ENCODE data around the gene MYO10.

The MYO10 gene

DNA sequence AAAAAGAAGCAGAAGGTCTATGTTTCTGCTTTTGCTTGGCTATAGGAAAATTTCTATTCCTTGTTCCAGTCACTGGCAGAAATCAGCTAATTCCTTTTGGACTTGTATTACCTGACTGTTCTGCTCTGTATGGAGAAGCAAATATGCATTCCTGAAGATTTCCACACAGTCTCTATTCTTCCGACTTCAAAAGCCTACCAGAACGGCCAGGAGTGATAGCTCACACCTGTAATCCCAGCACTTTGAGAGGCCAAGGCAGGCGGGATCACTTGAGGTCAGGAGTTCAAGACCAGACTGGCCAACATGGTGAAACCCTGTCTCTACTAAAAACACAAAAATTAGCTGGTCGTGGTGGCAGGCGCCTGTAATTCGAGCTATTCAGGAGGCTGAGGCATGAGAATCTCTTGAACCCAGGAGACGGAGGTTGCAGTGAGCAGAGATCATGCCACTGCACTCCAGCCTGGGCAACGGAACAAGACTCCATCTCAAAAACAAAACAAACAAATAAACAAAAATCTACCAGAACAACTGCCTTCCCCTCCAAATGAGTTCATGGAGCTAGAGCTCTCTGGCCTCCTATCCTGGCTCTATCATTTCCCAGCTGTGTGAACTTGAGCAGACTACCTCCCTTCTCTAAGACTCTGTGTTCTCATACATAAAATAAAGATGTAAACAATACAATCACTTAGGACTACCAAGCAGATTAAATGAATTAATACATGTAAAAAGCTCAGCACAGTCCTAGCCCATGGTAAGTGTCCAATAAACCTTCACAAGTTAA, 17.0 kb downstream of the MYO10 start:
- DNase-seq (ENCODE audit: insufficient read length, low spot score) (no peak), FAIRE-seq (no peak)
- TF ChIP-seq, protein P1, sequence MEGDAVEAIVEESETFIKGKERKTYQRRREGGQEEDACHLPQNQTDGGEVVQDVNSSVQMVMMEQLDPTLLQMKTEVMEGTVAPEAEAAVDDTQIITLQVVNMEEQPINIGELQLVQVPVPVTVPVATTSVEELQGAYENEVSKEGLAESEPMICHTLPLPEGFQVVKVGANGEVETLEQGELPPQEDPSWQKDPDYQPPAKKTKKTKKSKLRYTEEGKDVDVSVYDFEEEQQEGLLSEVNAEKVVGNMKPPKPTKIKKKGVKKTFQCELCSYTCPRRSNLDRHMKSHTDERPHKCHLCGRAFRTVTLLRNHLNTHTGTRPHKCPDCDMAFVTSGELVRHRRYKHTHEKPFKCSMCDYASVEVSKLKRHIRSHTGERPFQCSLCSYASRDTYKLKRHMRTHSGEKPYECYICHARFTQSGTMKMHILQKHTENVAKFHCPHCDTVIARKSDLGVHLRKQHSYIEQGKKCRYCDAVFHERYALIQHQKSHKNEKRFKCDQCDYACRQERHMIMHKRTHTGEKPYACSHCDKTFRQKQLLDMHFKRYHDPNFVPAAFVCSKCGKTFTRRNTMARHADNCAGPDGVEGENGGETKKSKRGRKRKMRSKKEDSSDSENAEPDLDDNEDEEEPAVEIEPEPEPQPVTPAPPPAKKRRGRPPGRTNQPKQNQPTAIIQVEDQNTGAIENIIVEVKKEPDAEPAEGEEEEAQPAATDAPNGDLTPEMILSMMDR (IDR thresholded peaks at IDR 0.05; ENCODE audit: insufficient read depth, missing control alignments), result no peak

DNA sequence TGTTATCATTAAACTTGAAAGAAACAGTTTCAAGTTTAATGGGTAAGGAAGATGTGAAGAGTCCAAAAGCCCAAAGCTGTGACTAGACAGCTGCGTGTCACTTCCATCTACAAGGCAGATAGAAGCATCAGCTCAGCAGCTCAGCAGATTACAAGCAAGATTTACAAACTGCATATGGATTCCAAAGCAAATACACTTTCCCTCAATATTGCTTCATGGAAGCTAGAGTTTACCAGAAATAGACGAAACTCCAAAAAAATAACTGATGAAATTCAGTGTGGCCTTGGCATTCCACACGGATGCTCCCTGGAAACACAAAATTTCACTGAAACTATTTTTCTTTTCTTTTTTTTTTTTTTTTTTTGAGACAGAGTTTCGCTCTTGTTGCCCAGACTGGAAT, 17.9 kb downstream of the MYO10 start:
- TF ChIP-seq, protein P1 (IDR thresholded peaks at IDR 0.05; ENCODE audit: insufficient read depth, missing control alignments), result no peak
- DNase-seq (ENCODE audit: insufficient read length, low spot score) (no peak), FAIRE-seq (no peak)

DNA sequence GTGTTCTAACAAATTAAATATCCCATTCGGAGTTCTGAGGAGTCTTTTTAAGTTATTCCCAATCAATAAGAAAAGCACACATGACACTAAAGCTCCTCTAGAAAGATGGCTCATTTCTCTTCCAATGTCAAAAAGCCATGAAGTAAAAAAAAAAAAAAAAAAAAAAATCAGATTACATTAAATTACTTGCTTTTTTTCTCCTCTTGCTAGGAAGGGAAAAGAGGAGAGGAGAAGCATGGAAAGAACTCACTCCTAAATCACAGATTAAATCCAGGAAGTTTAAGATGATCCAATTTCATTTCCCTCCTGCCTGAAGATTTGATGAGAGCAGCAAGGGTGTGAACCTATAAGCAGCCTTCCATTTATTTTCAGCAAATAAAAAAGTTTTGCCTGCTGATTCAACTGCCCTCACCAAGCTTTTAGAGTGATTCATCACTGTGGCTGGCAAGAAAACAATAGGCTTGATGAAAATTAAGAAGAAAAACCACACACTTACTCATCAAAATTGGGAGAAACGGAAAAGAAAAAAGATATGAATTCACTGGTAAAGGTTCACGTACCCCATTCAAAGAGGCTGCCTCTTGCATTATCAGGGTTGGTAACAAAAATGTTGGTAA, 19.7 kb downstream of the MYO10 start:
- no peak for DNase-seq (ENCODE audit: insufficient read length, low spot score)
- FAIRE-seq, result no peak
- TF ChIP-seq, protein P1 (IDR thresholded peaks at IDR 0.05; ENCODE audit: insufficient read depth, missing control alignments), result no peak

DNA sequence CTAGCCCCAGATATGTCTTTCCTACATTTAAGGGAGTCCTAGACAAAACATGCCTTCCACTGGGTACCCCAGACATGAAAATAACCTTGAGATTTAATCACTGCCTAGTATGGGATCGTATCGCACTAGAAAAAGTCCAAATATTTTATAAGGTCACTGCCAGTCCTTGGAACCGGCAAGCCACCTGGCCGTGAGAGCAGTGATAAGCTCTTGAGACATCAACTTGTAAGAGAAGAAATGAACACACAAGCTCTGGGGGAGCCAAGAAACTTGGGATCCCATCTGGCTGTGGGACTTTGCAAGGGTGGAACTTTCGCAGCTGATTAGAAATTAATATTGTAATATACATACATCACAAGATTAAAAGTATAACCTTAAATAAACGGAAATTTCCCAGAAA, 21.5 kb downstream of the MYO10 start:
- TF ChIP-seq, protein P1 (IDR thresholded peaks at IDR 0.05; ENCODE audit: insufficient read depth, missing control alignments), result no peak
- no peak for DNase-seq (ENCODE audit: insufficient read length, low spot score)
- FAIRE-seq, result no peak

DNA sequence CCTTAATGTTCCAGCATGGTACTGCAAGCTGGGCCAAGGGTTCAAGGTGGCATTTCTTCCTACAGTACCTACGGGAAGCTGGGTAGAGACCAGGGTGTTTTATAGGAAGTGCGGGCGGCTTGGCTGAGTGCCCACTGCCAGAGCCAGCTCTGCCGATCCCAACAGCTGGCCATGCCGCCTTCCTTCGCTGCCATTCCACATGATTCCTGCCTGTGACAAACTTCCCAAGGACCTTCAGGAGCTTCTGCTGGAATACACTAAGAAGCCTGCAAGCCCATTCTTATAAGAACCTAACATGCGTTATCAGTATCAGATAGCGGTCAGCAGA, 22.0 kb downstream of the MYO10 start:
- FAIRE-seq (no peak), DNase-seq (ENCODE audit: insufficient read length, low spot score) (no peak)
- TF ChIP-seq, protein P1 (IDR thresholded peaks at IDR 0.05; ENCODE audit: insufficient read depth, missing control alignments), result no peak

DNA sequence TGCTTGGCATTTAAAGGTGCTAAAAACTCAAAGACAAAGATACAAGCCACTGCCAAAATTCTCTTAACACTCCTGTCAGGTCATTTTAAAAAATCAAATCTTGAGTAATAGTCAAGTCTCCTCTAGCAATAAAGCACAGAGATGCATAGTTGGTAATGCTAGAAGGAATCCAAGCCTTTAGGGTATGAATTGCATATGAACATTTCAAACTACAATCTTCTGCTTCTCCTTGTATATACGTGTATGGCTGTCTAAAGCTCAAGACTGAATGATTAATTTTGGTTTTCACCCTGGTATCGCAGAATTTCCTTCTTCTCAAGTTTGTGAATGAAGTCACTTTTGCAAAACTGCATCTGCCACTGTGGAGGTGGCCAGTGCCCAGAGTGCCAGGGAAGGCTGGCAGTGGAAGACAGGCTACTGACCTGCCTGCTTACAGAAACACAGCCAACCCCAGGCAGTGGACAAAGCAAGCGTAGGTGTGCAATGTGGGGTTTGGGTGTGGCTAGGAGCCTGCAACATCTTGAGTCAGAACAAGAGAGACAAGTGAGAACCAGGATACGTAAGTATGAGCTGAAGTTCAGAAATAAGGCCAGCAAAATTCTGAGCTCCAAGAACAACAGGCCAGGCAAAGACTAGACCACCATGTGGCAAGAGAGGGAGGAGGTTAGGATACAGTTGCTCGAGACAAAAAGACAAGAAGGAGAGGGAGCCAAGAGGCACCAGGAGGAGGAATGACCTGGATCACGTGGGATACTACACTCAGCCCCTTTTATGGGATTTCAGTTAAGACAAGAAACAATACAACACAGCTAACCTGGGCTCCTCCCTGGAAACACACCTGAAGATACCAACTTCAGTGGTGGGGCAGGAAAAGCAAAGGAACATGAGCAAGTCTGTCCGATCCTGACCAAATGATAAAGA, 22.6 kb downstream of the MYO10 start:
- TF ChIP-seq, protein P1 (IDR thresholded peaks at IDR 0.05; ENCODE audit: insufficient read depth, missing control alignments), result no peak
- no peak for FAIRE-seq
- no peak for DNase-seq (ENCODE audit: insufficient read length, low spot score)

Measured in D721Med (cell line).